Endothelial cell (in vitro differentiated cells): ENCODE data around the gene HNRNPLL. TPM values are rescaled to one million over a fixed set of nuclear protein-coding genes. Genes with fewer than 3 reads are reported as not detected.

ENCODE experiments used
- DNase-seq: peaks from one replicate; pipeline ENCODE4 v3.0.0; 2021; ENCODE audit warnings: low spot score
- H3K27ac Mint-ChIP-seq: one replicate; pipeline ENCODE4 v1.8.0; 2021; ENCODE audit warnings: mixed read lengths, inconsistent platforms; ENCODE audit not compliant: unreplicated experiment
- H3K27me3 Mint-ChIP-seq: one replicate; pipeline ENCODE4 v1.8.0; 2021; ENCODE audit warnings: mild to moderate bottlenecking, moderate library complexity, mixed read lengths, inconsistent platforms; ENCODE audit not compliant: unreplicated experiment
- H3K36me3 Mint-ChIP-seq: one replicate; pipeline ENCODE4 v1.8.0; 2021; ENCODE audit warnings: mild to moderate bottlenecking, low read depth, mixed read lengths, inconsistent platforms; ENCODE audit not compliant: unreplicated experiment
- H3K4me1 Mint-ChIP-seq: one replicate; pipeline ENCODE4 v1.8.0; 2021; ENCODE audit warnings: mild to moderate bottlenecking, mixed read lengths, inconsistent platforms; ENCODE audit not compliant: unreplicated experiment
- H3K4me3 Mint-ChIP-seq: one replicate; pipeline ENCODE4 v1.8.0; 2021; ENCODE audit warnings: mild to moderate bottlenecking, mixed read lengths, inconsistent platforms; ENCODE audit not compliant: unreplicated experiment
- H3K9me3 Mint-ChIP-seq: one replicate; pipeline ENCODE4 v1.8.0; 2021; ENCODE audit warnings: mixed read lengths, inconsistent platforms; ENCODE audit not compliant: unreplicated experiment
- total RNA-seq: library from RNA; stranded (reverse); fragmentation: NEBNext Ultra II Directional; extraction: Animal tissue kit (Norgen Biotek cat#: 25700); gene quantifications from one replicate; pipeline ENCODE4 v1.2.1, GENCODE V29; 2021; ENCODE audit not compliant: unreplicated experiment
- TF ChIP-seq, protein P1 (sequence below): fragments of 200-600 bp; sonication (generic); IDR thresholded peaks from one replicate; pipeline ENCODE4 v1.5.0; 2021; ENCODE audit warnings: antibody characterized with exemption; ENCODE audit not compliant: unreplicated experiment

The HNRNPLL gene
- total RNA-seq, 1 donor from 2014 or later, result 57.1 TPM

DNA sequence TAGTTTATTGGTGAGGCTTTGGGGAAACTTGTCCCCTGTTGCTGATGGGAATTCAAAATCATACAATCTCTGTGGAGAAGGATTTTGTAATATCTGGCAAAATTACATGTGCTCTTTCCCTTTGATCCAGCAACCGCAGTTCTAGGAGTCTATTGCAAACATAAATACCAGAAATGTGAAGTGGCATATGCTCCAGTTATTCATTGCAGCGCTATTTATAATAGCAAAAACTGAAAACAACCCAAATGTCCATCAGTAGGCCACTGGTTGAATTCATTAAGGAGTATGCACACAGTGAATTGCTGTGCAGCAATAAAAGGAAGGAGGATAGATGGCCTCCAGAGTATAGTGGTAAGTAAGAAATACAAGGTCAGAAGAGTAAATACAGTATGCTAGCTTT, 76.5 kb downstream of the HNRNPLL start:
- Mint-ChIP-seq H3K9me3 (no peaks in the 10 kb centered on the region), H3K27ac (no peak overlapping the region), H3K4me1 (no peaks in the 10 kb centered on the region), H3K36me3 (no peaks in the 10 kb centered on the region), H3K27me3 (peaks cover 3% of the 10 kb centered on the region), H3K4me3 (no peak overlapping the region)
- TF ChIP-seq, protein P1, sequence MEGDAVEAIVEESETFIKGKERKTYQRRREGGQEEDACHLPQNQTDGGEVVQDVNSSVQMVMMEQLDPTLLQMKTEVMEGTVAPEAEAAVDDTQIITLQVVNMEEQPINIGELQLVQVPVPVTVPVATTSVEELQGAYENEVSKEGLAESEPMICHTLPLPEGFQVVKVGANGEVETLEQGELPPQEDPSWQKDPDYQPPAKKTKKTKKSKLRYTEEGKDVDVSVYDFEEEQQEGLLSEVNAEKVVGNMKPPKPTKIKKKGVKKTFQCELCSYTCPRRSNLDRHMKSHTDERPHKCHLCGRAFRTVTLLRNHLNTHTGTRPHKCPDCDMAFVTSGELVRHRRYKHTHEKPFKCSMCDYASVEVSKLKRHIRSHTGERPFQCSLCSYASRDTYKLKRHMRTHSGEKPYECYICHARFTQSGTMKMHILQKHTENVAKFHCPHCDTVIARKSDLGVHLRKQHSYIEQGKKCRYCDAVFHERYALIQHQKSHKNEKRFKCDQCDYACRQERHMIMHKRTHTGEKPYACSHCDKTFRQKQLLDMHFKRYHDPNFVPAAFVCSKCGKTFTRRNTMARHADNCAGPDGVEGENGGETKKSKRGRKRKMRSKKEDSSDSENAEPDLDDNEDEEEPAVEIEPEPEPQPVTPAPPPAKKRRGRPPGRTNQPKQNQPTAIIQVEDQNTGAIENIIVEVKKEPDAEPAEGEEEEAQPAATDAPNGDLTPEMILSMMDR, result no peak
- no peak for DNase-seq

DNA sequence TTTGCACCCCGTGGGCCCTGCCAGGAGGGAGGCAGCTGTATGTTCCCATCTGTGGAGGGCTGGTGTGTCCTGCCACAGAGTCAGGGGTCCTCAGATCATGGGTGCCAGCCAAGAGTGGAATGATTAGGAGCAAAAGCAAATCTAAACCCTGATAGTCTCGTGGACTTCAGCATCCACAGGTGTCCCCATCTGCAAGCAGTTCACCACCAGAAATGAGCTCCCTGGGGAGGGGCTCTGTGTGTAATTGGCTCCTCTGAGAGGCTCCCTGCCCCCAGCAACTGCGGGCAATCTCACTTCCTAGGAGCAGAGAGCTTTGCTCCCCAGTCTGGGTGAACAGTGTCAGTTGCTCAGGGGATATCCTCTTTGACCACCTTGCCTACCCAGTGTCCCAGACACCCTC, 78.1 kb downstream of the HNRNPLL start:
- H3K27me3 Mint-ChIP-seq, result peaks cover 3% of the 10 kb centered on the region

DNA sequence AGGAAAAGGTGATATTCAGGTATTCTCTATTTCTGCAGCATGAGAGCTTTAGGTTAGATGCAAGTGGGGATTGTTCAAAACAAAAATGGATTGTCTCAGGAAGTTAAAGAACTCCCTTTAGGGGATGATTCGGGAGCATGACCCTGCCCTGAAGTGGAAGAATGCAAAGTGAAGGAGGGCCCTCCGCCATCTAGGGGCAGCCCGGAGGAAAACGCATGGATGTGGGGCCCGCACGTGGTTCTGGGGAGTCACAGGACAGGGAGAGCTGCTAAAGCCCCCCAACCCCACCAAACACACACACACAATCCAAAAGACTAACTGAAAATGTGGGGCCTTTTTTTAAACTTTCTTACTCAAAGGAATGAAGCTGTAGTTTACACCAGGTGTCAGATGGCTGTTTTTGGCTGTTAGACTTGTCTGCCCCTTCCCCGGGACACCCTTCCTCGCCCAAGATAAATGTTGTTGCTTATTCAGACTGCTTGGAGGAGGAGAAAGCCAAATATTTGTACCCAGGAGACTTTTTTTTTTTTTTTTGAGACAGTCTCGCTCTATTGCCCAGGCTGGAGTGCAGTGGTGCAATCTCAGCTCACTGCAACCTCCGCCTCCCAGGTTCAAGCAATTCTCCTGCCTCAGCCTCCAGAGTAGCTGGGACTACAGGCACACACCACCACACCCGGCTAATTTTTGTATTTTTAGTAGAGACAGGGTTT, 78.8 kb downstream of the HNRNPLL start:
- peaks cover 3% of the 10 kb centered on the region for H3K27me3 Mint-ChIP-seq
- DNase-seq, result no peak

More for the DNA sequence above, 78.1 kb downstream of the HNRNPLL start:
- Mint-ChIP-seq H3K36me3 (no peaks in the 10 kb centered on the region), H3K4me3 (no peak overlapping the region), H3K9me3 (no peaks in the 10 kb centered on the region), H3K27ac (no peak overlapping the region), H3K4me1 (no peaks in the 10 kb centered on the region)
- no peak for DNase-seq
- TF ChIP-seq, protein P1, result no peak

DNA sequence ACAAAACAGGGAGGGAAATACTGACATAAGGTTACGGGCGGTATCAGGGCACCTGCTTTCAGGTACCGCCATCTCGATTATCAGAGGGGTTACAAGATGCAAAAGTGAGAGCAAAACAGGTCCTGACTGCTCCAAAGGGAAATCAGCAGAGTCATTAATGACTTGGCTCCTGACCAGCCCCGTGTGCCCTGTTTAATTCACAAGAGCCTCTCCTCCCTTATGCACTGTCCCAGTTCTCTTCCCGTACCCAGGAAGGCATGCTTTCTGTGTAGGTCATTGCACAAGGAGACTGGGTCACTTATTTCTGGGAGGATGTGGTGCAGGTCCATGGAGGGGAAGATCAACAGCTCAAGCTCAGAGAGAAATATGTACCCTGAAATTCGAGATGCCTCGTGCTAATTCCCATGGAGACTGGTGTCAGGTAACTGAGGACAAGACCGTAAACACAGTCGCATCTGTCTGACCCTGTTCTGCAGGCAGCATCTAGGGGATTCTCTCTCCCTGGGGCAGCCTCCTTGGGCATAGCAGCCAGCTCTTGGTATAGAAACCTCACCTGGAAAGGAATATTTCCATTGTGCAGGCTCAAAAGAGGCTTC, 79.9 kb downstream of the HNRNPLL start:
- Mint-ChIP-seq H3K36me3 (no peaks in the 10 kb centered on the region), H3K4me3 (no peak overlapping the region), H3K9me3 (no peaks in the 10 kb centered on the region), H3K27me3 (peaks cover 1% of the 10 kb centered on the region), H3K4me1 (no peaks in the 10 kb centered on the region), H3K27ac (no peak overlapping the region)
- TF ChIP-seq, protein P1, result no peak
- no peak for DNase-seq

More for the DNA sequence above, 78.8 kb downstream of the HNRNPLL start:
- TF ChIP-seq, protein P1, result no peak
- H3K4me1 Mint-ChIP-seq, result no peaks in the 10 kb centered on the region
- H3K27ac Mint-ChIP-seq, result no peak overlapping the region
- no peak overlapping the region for H3K4me3 Mint-ChIP-seq
- H3K9me3 Mint-ChIP-seq, result no peaks in the 10 kb centered on the region
- H3K36me3 Mint-ChIP-seq, result no peaks in the 10 kb centered on the region

DNA sequence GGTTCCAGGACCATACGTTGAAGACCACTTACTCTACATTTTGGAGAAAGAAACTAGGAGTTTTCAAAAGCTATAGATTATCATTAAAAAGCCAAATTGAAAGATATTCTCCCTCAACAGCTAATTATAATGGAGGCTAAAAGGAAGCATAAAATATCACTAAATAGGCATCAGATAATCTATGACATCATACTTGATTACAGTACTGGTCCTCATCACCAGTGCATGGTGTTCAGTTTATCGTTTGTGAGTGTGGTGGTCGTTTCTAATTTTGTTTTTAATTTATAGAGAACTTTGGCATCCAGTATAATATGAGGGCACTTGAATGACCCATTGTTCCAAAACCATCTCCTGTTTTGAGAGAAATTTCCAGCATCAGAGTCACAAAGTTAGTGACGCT, 80.9 kb downstream of the HNRNPLL start:
- H3K27ac Mint-ChIP-seq, result no peak overlapping the region
- no peaks in the 10 kb centered on the region for H3K4me1 Mint-ChIP-seq
- no peak for DNase-seq
- H3K9me3 Mint-ChIP-seq, result no peaks in the 10 kb centered on the region
- H3K36me3 Mint-ChIP-seq, result no peaks in the 10 kb centered on the region
- H3K27me3 Mint-ChIP-seq, result peaks cover 1% of the 10 kb centered on the region
- H3K4me3 Mint-ChIP-seq, result no peak overlapping the region
- TF ChIP-seq, protein P1, result no peak
